HG03039 (cell line): ENCODE data around the gene SHH.

ENCODE experiments used
- ATAC-seq: cut with Tn5 transposase; IDR thresholded peaks from one replicate; pipeline ENCODE4 v1.9.1; 2021; ENCODE audit warnings: mild to moderate bottlenecking, moderate library complexity; ENCODE audit not compliant: unreplicated experiment

SHH gene

DNA sequence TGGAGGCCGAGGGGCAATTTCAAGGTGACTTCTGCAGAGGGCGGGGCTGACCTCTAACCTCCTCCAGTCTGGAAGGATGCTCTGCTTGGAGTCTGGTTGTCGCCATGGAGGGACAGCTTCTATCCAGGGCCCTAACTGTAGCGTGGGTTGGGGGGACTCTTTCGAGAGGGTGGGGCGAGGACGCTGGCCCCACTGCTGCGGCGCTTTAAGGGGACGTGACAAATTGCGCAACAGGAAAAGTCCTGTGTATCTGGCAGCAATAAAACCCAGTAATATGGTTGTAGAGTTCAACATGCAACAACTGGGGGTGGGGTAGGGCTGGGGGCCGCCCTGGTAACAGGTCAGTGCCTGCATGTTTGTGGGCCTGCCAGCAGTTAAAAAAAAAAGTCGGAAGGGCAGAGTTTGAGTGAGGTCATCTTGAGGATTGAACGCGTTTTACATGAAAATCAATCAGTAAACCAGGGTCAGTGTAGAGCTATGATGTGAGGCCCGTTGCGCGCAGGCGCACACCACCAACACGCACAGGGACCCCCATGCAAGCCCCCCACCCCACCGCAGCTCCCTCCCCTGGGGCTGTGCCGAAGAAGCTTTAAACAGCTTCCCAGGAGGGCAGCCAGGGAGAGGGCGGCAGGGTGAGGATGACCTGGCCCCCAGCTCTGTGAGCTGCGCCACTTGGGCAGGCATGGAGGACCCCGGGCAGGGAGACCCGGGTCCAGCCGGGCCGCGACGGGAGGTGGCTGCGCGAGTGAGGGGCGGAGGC is 4.3 kb downstream of the SHH start:
- ATAC-seq = no peak

GRCh38 chr7:155807065-155807671 is 5.1 kb downstream of the SHH start:
- ATAC-seq = no peak

DNA sequence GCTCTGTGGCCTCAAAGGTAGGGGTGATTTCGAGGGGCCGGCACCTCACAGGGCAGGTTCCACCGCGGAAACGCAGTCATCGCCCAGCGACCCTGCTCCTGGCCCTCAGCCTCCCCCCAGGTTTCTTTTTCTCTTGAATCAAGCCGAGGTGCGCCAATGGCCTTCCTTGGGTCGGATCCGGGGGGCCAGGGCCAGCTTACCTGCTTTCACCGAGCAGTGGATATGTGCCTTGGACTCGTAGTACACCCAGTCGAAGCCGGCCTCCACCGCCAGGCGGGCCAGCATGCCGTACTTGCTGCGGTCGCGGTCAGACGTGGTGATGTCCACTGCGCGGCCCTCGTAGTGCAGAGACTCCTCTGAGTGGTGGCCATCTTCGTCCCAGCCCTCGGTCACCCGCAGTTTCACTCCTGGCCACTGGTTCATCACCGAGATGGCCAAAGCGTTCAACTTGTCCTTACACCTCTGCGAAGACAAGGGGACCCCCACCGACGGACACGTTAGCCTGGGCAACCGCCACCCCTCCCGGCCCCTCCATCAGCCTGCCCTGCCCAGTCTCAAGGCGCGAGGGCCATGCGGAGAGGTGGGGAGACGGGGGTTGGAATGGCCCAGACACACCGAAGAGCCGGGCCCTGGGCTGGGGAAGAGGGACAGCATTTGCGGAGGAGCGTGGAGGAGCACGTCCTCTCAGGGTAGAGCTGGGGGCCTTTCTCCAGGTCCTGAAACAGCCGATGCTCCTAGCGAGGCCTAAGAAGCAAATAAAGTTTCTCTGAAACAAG is 6.0 kb downstream of the SHH start:
- ATAC-seq = no peak

DNA sequence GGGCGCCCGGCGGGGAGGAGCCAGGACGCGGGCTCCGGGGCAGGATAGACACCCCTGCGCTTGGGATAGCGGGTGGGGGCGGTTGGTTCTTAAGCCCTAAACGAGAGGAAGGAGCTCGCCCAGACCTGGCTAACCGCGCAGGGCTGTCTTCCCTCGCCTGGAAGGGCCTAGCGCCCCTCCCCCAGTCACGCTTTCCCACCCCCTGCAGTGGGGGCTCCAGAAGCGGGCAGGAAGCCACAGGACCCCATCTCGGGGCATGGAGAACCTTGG is 6.5 kb downstream of the SHH start:
- ATAC-seq = no peak

DNA sequence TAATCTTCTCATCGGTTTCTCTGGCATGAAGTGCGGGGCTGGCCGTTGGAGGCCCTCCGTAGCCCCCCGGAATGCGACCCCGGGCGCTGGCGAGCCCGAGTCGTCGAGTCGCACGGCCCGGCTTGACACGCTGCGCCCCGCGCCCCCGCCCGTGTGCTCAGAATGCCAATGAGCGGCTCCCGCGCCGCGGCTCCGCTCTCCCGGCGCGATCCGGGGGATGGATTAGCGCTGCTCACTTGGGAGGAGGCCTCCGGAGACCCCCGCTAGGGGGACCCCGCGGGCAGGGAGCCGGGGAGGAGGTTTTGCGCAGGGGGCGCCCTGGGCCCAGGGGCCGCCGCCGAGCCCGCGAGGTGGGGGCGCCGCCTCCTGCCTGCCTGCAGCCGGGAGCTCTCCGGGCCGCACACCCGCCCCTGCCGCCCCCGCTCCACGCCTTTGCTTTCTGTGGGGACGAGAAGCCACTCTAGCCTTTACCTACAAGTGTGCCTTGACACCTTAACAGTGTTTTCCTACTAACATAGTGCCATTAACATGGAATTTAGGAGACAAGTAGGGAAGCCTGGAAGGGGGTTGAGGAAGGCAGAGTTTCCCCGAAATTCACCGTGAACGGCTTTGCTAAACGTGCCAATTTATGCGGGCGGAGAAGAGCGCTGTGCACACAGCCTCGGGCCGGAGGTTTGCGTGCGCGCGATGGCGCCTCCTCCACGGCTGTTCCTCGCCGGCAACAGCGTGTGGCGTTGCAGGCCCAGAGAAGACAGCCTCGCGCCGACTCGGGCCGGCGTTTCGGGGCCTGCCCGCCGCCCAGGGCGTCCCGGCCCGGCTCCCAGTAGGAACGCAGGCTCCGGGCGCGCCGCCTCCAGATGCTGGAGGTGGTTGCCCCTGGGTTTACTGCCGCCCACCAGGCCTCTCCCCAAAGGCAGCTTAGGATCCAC is 7.1 kb downstream of the SHH start:
- ATAC-seq = no peak

DNA sequence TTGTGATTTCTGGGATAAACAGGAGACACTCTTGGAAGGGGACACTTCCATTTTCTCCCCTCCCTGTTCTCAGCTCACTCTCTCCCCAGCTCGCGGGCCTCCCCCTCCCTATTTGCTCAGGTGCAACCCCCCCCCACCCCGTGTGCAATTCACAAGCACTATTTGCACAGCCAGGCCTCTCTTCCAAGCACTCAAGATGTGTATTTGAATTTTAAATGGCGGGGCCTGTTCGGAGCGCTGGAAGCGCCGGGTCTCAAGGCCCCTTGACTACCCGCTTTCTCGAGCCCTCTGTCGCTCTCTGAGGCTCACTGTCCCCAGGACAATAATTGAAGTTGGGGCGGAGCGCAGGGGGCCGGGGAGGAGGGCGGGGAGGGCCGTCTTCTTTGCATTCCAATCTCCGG is 7.8 kb downstream of the SHH start:
- no peak for ATAC-seq

GRCh38 chr7:155803418-155804376 is 8.6 kb downstream of the SHH start:
- ATAC-seq = no peak

DNA sequence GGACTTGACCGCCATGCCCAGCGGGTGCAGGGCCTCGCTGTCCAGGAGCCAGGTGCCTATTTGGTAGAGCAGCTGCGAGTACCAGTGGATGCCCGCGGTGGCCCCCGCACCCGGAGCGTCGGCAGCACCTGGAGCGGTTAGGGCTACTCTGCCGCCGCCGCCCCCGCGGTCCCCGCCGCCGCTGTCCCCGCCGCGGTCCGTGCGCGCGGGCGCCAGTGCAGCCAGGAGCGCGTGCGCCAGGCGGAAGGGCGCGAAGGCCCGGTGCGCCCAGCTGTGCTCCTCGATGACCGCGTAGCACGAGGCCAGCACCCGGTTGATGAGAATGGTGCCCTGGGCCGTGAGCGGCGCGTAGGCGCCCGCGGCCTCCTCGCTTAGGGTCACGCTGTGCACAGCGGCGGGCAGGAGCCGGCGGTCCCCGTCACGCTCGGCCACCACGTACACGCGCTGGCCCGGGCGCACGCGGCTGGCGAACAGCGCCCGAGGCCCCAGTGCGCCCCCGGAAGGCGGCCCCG is 9.3 kb downstream of the SHH start:
- ATAC-seq = no peak

- no peak for ATAC-seq
Measured at GRCh38 chr7:155802291-155802690, 10.0 kb downstream of the SHH start.

DNA sequence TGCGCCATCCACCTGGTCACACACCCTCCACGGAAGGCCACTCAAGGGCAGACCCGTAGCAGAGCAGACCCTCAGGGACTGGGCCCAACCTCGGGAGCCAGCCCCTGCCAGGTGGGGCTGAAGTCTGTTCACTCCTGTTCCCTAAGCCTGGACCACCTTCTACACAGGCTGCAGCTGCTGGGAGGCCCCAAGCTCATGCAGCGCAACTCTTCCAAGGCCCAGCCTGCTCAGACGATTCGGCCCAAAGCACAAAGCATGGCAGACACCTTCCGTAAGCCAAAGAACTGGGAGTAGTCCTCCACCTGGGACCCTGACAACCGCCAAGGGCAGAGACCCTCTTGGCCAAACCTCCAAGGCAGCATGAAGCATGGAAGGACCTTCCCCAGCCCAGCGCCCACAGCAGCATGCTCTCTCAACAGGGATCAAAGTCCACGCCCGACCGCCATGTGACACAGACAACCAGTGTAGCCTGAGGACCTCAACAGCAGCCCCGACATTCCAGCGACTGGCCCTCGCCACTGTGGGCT is 11.5 kb downstream of the SHH start:
- ATAC-seq = no peak

DNA sequence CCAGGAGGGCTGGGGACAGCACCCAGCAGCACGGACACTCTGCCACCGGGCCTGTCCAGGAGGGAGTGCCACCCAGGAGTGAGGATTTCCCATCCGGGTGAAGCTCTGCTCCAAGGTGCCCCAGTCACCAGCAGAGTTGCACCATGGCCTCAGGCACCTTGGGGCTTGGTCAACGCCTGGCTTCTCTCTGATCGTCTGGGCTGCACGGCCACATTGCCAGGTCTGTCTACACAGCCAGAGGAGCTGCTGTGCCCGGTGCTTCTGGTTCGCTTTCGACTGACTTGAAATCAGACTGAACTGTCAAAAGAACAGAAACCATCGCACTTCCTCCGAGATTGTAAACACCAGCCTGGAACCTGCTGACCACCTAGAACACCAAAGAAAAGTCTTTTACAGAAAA is 12.0 kb downstream of the SHH start:
- no peak for ATAC-seq

- ATAC-seq = no peak
Measured at GRCh38 chr7:155799514-155799913, 12.7 kb downstream of the SHH start.

DNA sequence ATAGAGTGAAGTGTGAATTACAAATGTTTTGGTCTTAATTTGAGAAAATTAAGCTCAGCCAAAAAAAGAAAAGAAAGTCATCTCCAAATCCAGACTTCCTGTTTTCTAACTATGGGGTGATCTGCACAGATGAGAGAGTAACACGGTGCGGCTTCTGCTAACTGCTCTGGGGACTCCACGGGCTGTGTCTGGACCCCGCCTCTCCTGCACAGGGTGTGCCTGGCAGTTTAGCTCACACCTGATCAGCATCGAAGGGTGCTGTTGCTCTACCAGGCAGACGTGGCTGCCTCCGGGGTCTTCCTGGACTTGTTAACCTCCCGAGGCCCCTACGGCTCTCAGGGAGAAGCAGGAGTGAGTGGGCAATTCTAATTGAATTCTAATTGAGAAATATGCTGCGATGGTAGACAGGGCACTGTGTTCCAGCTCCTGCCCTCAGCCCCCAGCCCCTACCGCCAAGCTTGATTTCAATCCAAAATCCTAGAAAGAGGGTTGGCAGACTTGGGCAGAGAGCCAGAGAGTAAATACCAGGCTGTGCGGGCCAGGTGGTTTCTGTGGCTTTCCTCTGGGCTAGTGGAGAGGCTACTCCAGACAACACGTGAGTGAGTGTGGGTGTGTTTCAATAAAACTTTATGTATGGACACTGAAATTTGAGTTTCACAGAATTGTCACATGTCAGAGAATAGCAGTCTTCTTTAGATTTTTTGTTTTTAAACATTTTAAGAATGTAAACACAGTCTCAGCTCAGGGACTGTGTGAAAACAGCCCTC is 13.4 kb downstream of the SHH start:
- ATAC-seq = no peak

- no peak for ATAC-seq
Measured at GRCh38 chr7:155797262-155798250, 14.7 kb downstream of the SHH start.

- ATAC-seq = no peak
Measured at GRCh38 chr7:155796381-155797261, 15.6 kb downstream of the SHH start.

DNA sequence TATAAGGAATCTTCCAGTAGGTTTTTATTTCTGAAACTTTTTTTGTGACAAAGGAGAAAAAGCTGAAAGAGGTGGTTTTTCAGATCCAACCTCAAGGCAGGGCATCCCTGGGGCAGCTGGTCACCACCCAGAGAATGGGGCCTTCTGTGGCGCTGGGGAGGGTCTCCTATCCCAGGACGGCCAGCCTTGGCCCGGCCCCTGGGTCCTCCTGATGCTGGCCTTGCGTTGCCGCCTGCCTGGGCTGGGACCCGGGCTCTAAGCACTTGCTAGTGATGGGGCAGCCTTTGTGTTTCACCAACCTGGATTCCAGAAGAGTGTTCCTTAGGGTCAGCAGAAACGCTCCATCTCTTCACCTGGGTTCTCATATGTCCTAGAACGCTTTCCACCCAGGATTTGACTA is 16.3 kb downstream of the SHH start:
- ATAC-seq = no peak

DNA sequence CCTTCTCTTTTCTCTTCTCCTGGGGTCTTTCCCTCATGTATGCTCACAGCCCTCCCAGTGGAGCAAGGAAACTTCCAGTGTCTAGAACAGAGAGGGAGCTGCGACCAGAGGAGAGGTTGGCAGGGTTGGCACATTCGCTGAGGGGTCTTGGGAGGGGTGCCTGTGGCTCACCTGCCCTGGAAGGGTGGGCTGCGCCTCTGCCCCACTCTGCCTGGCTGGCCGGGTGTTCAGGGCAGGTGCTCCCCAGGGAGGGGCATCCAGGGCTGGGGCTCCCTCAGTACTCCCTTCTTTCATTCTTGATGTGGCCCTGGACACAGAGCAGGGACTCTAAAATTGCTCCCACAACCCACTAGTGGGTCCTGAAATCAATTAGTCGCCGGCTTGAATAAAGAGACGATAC is 16.9 kb downstream of the SHH start:
- no peak for ATAC-seq
